ENCODE data around the gene PHLDB2. TPM values are rescaled to one million over a fixed set of nuclear protein-coding genes. Genes with fewer than 3 reads are reported as not detected.

Gene PHLDB2
- total RNA-seq, 1 donor from 2014 or later: 170 TPM

DNA sequence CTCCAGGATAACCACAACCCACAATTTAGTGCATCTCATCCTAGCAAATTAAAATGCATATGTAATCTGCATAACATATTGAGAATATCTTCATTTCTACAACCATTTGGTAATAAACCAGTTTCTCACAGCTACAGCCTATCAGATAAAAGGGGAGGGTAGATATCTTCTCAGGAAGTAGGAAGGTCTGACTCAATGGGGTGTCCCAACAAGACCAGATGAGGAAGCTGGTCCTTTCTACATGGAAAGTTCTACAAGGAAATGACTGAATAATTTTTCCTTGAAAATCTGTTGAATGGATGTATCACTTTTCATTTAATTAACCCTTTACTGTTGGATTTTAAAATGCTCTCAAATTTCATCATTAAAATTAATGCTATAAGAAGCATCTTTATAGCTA is 158.0 kb downstream of the PHLDB2 start:
- H3K4me1 Mint-ChIP-seq (ENCODE audit: low read depth, unreplicated experiment): peaks cover 8% of the 10 kb centered on the region
- Histone ChIP-seq H3K4me1 (ENCODE audit: insufficient read depth, low read length) (peaks cover 3% of the 10 kb centered on the region), H2AFZ (ENCODE audit: low read depth, low read length) (no peak overlapping the region), H3K9me3 (ENCODE audit: insufficient read depth, low read depth, low read length) (no peaks in the 10 kb centered on the region), H3K4me3 (ENCODE audit: insufficient read depth, low read depth, low read length) (no peak overlapping the region), H4K20me1 (ENCODE audit: insufficient read depth, low read length) (no peaks in the 10 kb centered on the region), H3K9ac (ENCODE audit: low read length) (no peak overlapping the region), H3K79me2 (ENCODE audit: insufficient read depth, low read length) (no peaks in the 10 kb centered on the region), H3K27ac (ENCODE audit: low read depth, low read length) (no peak overlapping the region), H3K27me3 (ENCODE audit: insufficient read depth, low read length) (no peaks in the 10 kb centered on the region), H3K4me2 (ENCODE audit: low read length) (no peak overlapping the region), H3K36me3 (ENCODE audit: insufficient read depth, low read length) (peaks cover 3% of the 10 kb centered on the region)
- no peaks in the 10 kb centered on the region for H3K36me3 Mint-ChIP-seq (ENCODE audit: low read depth, unreplicated experiment)
- no peaks in the 10 kb centered on the region for H3K27me3 Mint-ChIP-seq (ENCODE audit: low read depth, unreplicated experiment)
- no peak overlapping the region for H3K27ac Mint-ChIP-seq (ENCODE audit: unreplicated experiment)
- no peak overlapping the region for H3K4me3 Mint-ChIP-seq (ENCODE audit: unreplicated experiment)
- no peak for DNase-seq (ENCODE audit: low read depth)
- TF ChIP-seq EZH2 (IDR thresholded peaks at IDR 0.05; ENCODE audit: insufficient read depth, low read length): no peak
- TF ChIP-seq, protein P1, sequence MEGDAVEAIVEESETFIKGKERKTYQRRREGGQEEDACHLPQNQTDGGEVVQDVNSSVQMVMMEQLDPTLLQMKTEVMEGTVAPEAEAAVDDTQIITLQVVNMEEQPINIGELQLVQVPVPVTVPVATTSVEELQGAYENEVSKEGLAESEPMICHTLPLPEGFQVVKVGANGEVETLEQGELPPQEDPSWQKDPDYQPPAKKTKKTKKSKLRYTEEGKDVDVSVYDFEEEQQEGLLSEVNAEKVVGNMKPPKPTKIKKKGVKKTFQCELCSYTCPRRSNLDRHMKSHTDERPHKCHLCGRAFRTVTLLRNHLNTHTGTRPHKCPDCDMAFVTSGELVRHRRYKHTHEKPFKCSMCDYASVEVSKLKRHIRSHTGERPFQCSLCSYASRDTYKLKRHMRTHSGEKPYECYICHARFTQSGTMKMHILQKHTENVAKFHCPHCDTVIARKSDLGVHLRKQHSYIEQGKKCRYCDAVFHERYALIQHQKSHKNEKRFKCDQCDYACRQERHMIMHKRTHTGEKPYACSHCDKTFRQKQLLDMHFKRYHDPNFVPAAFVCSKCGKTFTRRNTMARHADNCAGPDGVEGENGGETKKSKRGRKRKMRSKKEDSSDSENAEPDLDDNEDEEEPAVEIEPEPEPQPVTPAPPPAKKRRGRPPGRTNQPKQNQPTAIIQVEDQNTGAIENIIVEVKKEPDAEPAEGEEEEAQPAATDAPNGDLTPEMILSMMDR (IDR thresholded peaks at IDR 0.05; ENCODE audit: insufficient read depth, low read depth, low read length): no peak
- H3K9me3 Mint-ChIP-seq (ENCODE audit: unreplicated experiment): peaks cover 7% of the 10 kb centered on the region
- FAIRE-seq: no peak

DNA sequence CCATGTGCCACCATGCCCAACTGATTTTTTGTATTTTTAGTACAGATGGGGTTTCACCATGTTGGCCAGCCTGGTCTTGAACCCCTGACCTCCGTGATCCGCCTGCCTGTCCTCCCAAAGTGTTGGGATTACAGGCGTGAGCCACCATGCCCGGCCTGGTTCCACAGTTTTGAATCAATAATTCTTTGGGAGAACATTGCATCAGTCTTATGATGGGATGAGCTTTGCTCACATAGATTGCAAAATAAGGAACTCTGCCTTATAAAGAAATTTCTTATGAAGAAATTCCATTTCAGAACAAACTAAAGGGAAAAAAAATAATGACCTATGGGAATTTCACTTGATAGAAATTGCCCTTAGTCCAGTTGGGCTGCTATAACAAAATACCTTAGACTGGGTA is 159.6 kb downstream of the PHLDB2 start:
- no peak overlapping the region for H3K9ac ChIP-seq (ENCODE audit: low read length)
- Mint-ChIP-seq H3K27me3 (ENCODE audit: low read depth, unreplicated experiment) (no peaks in the 10 kb centered on the region), H3K36me3 (ENCODE audit: low read depth, unreplicated experiment) (no peaks in the 10 kb centered on the region), H3K4me1 (ENCODE audit: low read depth, unreplicated experiment) (peaks cover 4% of the 10 kb centered on the region), H3K9me3 (ENCODE audit: unreplicated experiment) (peaks cover 8% of the 10 kb centered on the region), H3K27ac (ENCODE audit: unreplicated experiment) (no peak overlapping the region), H3K4me3 (ENCODE audit: unreplicated experiment) (no peak overlapping the region)
- FAIRE-seq (no peak), DNase-seq (ENCODE audit: low read depth) (no peak)
- no peak for TF ChIP-seq EZH2 (IDR thresholded peaks at IDR 0.05; ENCODE audit: insufficient read depth, low read length)
- TF ChIP-seq, protein P1 (IDR thresholded peaks at IDR 0.05; ENCODE audit: insufficient read depth, low read depth, low read length): no peak
- H4K20me1 ChIP-seq (ENCODE audit: insufficient read depth, low read length): no peaks in the 10 kb centered on the region
- H3K4me3 ChIP-seq (ENCODE audit: insufficient read depth, low read depth, low read length): no peak overlapping the region
- H3K9me3 ChIP-seq (ENCODE audit: insufficient read depth, low read depth, low read length): no peaks in the 10 kb centered on the region
- H3K27ac ChIP-seq (ENCODE audit: low read depth, low read length): no peak overlapping the region
- H3K36me3 ChIP-seq (ENCODE audit: insufficient read depth, low read length): peaks cover 2% of the 10 kb centered on the region
- H3K79me2 ChIP-seq (ENCODE audit: insufficient read depth, low read length): no peaks in the 10 kb centered on the region
- no peaks in the 10 kb centered on the region for H3K27me3 ChIP-seq (ENCODE audit: insufficient read depth, low read length)
- H2AFZ ChIP-seq (ENCODE audit: low read depth, low read length): no peak overlapping the region
- H3K4me1 ChIP-seq (ENCODE audit: insufficient read depth, low read length): no peaks in the 10 kb centered on the region
- no peak overlapping the region for H3K4me2 ChIP-seq (ENCODE audit: low read length)

DNA sequence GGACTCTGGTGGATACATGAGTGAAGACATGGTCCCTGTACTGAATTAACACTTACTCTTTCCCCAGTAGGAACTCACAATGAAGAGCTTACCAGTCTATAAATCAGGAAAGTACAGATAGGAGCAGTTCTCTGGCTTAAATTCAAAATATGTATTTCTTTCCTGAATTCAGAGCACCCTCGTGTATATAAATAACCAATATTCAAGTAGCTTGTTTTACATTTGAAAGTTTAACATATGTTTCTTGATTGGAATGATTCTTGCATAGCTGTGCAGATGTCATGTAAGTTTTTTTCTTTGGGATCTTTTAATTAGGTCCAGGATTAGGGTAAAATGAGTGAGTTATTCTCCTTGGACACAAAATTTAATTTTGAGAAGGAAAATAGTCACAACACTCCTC is 160.7 kb downstream of the PHLDB2 start:
- H3K9ac ChIP-seq (ENCODE audit: low read length): no peak overlapping the region
- H4K20me1 ChIP-seq (ENCODE audit: insufficient read depth, low read length): no peaks in the 10 kb centered on the region
- peaks cover 4% of the 10 kb centered on the region for H3K4me1 Mint-ChIP-seq (ENCODE audit: low read depth, unreplicated experiment)
- FAIRE-seq (no peak), DNase-seq (ENCODE audit: low read depth) (no peak)
- H3K27ac ChIP-seq (ENCODE audit: low read depth, low read length): no peak overlapping the region
- H3K27ac Mint-ChIP-seq (ENCODE audit: unreplicated experiment): no peak overlapping the region
- H3K79me2 ChIP-seq (ENCODE audit: insufficient read depth, low read length): no peaks in the 10 kb centered on the region
- H2AFZ ChIP-seq (ENCODE audit: low read depth, low read length): no peak overlapping the region
- no peaks in the 10 kb centered on the region for H3K4me1 ChIP-seq (ENCODE audit: insufficient read depth, low read length)
- H3K27me3 Mint-ChIP-seq (ENCODE audit: low read depth, unreplicated experiment): no peaks in the 10 kb centered on the region
- H3K4me3 ChIP-seq (ENCODE audit: insufficient read depth, low read depth, low read length): no peak overlapping the region
- TF ChIP-seq, protein P1 (IDR thresholded peaks at IDR 0.05; ENCODE audit: insufficient read depth, low read depth, low read length): no peak
- TF ChIP-seq EZH2 (IDR thresholded peaks at IDR 0.05; ENCODE audit: insufficient read depth, low read length): no peak
- H3K9me3 Mint-ChIP-seq (ENCODE audit: unreplicated experiment): peaks cover 8% of the 10 kb centered on the region
- H3K27me3 ChIP-seq (ENCODE audit: insufficient read depth, low read length): no peaks in the 10 kb centered on the region
- no peaks in the 10 kb centered on the region for H3K36me3 ChIP-seq (ENCODE audit: insufficient read depth, low read length)
- no peaks in the 10 kb centered on the region for H3K9me3 ChIP-seq (ENCODE audit: insufficient read depth, low read depth, low read length)
- H3K4me2 ChIP-seq (ENCODE audit: low read length): no peak overlapping the region
- H3K4me3 Mint-ChIP-seq (ENCODE audit: unreplicated experiment): no peak overlapping the region
- H3K36me3 Mint-ChIP-seq (ENCODE audit: low read depth, unreplicated experiment): no peaks in the 10 kb centered on the region
